HepG2 (cell line): ENCODE data around the gene RIPOR1. TPM values are rescaled to one million over a fixed set of nuclear protein-coding genes. Genes with fewer than 3 reads are reported as not detected.
"Not testable (repeated sequence)": the region's sequence is repeated elsewhere in the genome, so short reads cannot be mapped to it uniquely, and the experiment has no call there.

Experiments used
- ATAC-seq: fragments of 200-7000 bp; cut with Tn5 transposase; 3 replicates; pipeline ENCODE4 v1.9.1; 2020; ENCODE audit warnings: mild to moderate bottlenecking, moderate library complexity
- BruUV-seq: library from RNA; stranded (reverse); fragments of 400-500 nt; replicated peaks from 2 replicates; lab custom pipeline; 2021; lab: Mats Ljungman, UMichigan
- CTCF ChIA-PET: fragments of 300-600 bp; formaldehyde crosslinking; extraction: SDS; loops from one replicate; lab custom pipeline; 2021; ENCODE audit warnings: low total read pairs, inconsistent platforms, low intra/inter-chr PET ratio; lab: Yijun Ruan, JAX
- POLR2A ChIA-PET: fragments of 350-600 bp; sonication (Branson Sonifier 250); formaldehyde crosslinking; loops from one replicate; lab custom pipeline; 2020; ENCODE audit warnings: antibody characterized with exemption, inconsistent platforms; lab: Yijun Ruan, JAX
- DNase-seq: peaks from one replicate; pipeline ENCODE4 v3.0.0-alpha.2; 2015; ENCODE audit warnings: low spot score
- FAIRE-seq: peaks from 3 replicates; lab custom pipeline; 2011; peaks lifted over from hg19 to GRCh38; lab: Jason Lieb, UNC
- H2AFZ ChIP-seq: one replicate; pipeline ENCODE4 v1.6.1; 2011; ENCODE audit warnings: low read length, inconsistent platforms
- H3K27ac ChIP-seq: fragments of 300-600 bp; 3 replicates; pipeline ENCODE4 v1.8.0; 2011; ENCODE audit warnings: mixed run types, mild to moderate bottlenecking, mixed read lengths, low read length, inconsistent platforms; ENCODE audit not compliant: insufficient read depth; ENCODE audit errors: extremely low read length
- H3K27me3 ChIP-seq, 2 experiments: fragments of 200-600 bp in 1 of 2; 2 replicates in 1 of 2; 3 replicates in 1 of 2; pipeline versions ENCODE4 v1.6.0 to v1.8.0; 2011; ENCODE audit warnings: low read length in 2 of 2, mild to moderate bottlenecking in 2 of 2, moderate library complexity in 2 of 2, inconsistent platforms in 1 of 2; ENCODE audit not compliant: insufficient read depth in 2 of 2, control insufficient read depth in 1 of 2
- H3K36me3 ChIP-seq, 2 experiments: fragments of 200-600 bp in 1 of 2; replicated peaks in 1 of 2; 2 replicates in 1 of 2; 3 replicates in 1 of 2; pipeline versions ENCODE4 v1.5.1 to v1.8.0; 2011; ENCODE audit warnings: low read length in 2 of 2, inconsistent platforms in 1 of 2; ENCODE audit not compliant: insufficient read depth in 2 of 2, control insufficient read depth in 1 of 2
- H3K4me1 ChIP-seq: 2 replicates; pipeline ENCODE4 v1.5.1; 2012; ENCODE audit warnings: low read length, inconsistent platforms; ENCODE audit not compliant: insufficient read depth
- H3K4me2 ChIP-seq: 2 replicates; pipeline ENCODE4 v1.6.0; 2011; ENCODE audit warnings: low read depth, low read length, inconsistent platforms
- H3K4me3 ChIP-seq, 3 experiments: fragments of 200-600 bp in 1 of 3; sonication (generic), shearing (Covaris generic) in 1 of 3; replicated peaks in 1 of 3; 2 replicates each; pipeline ENCODE4 v1.5.1; 2011 to 2016; ENCODE audit warnings: low read length in 3 of 3, inconsistent platforms in 2 of 3, low read depth in 2 of 3, mild to moderate bottlenecking in 2 of 3, control low read depth in 1 of 3, mixed read lengths in 1 of 3; ENCODE audit not compliant: insufficient read depth in 1 of 3
- H3K79me2 ChIP-seq: one replicate; pipeline ENCODE4 v1.6.1; 2011; ENCODE audit warnings: low read length, inconsistent platforms; ENCODE audit not compliant: insufficient read depth
- H3K9ac ChIP-seq: 2 replicates; pipeline ENCODE4 v1.6.0; 2011; ENCODE audit warnings: mild to moderate bottlenecking, low read depth, low read length, inconsistent platforms; ENCODE audit not compliant: insufficient read depth
- H3K9me3 ChIP-seq: 2 replicates; pipeline ENCODE4 v1.5.1; 2012; ENCODE audit warnings: mild to moderate bottlenecking, low read length
- H4K20me1 ChIP-seq: 2 replicates; pipeline ENCODE4 v1.6.0; 2011; ENCODE audit warnings: inconsistent platforms, mild to moderate bottlenecking, low read length, moderate library complexity; ENCODE audit not compliant: insufficient read depth
- CSRNP1 ChIP-seq: sonication (generic); formaldehyde crosslinking; IDR thresholded peaks from 2 replicates; pipeline ENCODE4 v1.8.1; 2023; ENCODE audit warnings: mild to moderate bottlenecking, missing genetic modification reagents
- DR1 ChIP-seq: sonication (generic); formaldehyde crosslinking; IDR thresholded peaks from 2 replicates; pipeline ENCODE4 v1.8.0; 2021; ENCODE audit warnings: mild to moderate bottlenecking, missing genetic modification reagents, inconsistent platforms
- GATAD2A ChIP-seq: IDR thresholded peaks from 2 replicates; pipeline ENCODE4 v1.6.1; 2016
- HOXA3 ChIP-seq: sonication (generic); formaldehyde crosslinking; IDR thresholded peaks from 2 replicates; pipeline ENCODE4 v1.5.0; 2020; ENCODE audit warnings: missing genetic modification reagents
- LCORL ChIP-seq, 2 experiments: fragments of 450-650 bp in 1 of 2; sonication (generic) in 1 of 2; formaldehyde crosslinking in 1 of 2; IDR thresholded peaks; 2 replicates each; pipeline versions ENCODE4 v1.5.0 to v1.6.1; 2017 to 2020; ENCODE audit warnings: antibody characterized with exemption in 1 of 2, missing genetic modification reagents in 1 of 2
- SOX6 ChIP-seq, 2 experiments: fragments of 450-650 bp in 1 of 2; sonication (generic) in 1 of 2; formaldehyde crosslinking in 1 of 2; IDR thresholded peaks; 2 replicates each; pipeline versions ENCODE4 v1.4.0 to v1.6.1; 2017 to 2020; ENCODE audit warnings: antibody characterized with exemption in 1 of 2, mild to moderate bottlenecking in 1 of 2, missing genetic modification reagents in 1 of 2
- ZNF121 ChIP-seq: sonication (generic); formaldehyde crosslinking; IDR thresholded peaks from 2 replicates; pipeline ENCODE4 v1.5.0; 2020; ENCODE audit warnings: mild to moderate bottlenecking, missing genetic modification reagents
- ZNF234 ChIP-seq: sonication (generic); formaldehyde crosslinking; conservative IDR thresholded peaks from 2 replicates; pipeline ENCODE4 v1.5.1; 2020; ENCODE audit warnings: mild to moderate bottlenecking, missing genetic modification reagents
- ZNF512 ChIP-seq: sonication (generic); formaldehyde crosslinking; IDR thresholded peaks from 2 replicates; pipeline ENCODE4 v1.4.0; 2020; ENCODE audit warnings: mild to moderate bottlenecking, missing genetic modification reagents
- ZNF674 ChIP-seq: sonication (generic); formaldehyde crosslinking; IDR thresholded peaks from 2 replicates; pipeline ENCODE4 v1.5.0; 2020; ENCODE audit warnings: low read depth, mild to moderate bottlenecking, missing genetic modification reagents
- ZSCAN20 ChIP-seq: sonication (generic); formaldehyde crosslinking; IDR thresholded peaks from 2 replicates; pipeline ENCODE4 v1.4.0; 2020; ENCODE audit warnings: missing genetic modification reagents, mild to moderate bottlenecking, borderline replicate concordance
- WGBS: methylation state at CpG from one replicate; pipeline ENCODE4 v1.1.6; 2017; ENCODE audit warnings: low lambda C conversion rate; 5-methylcytosine and 5-hydroxymethylcytosine counted together
- in situ Hi-C: cut with HindIII; loops from 2 replicates; pipeline ENCODE4 v1.10.0; 2017; ENCODE audit warnings: low pct_unique_long_range_greater_than_20kb; ENCODE audit not compliant: extremely low pct_ligation_motif_present
- intact Hi-C: fragments of 100-400 bp; cut with micrococcal nuclease; formaldehyde crosslinking; loops from one replicate; pipeline ENCODE4 v1.10.0; 2022; ENCODE audit not compliant: unreplicated experiment
- polyA plus RNA-seq, 8 experiments: library from polyadenylated mRNA; depleted of rRNA in 3 of 8; stranded (reverse) in 7 of 8; unstranded in 1 of 8; fragments of >200 nt; fragmentation: Illumina TruSeq in 4 of 8; extraction: Trizol in 4 of 8; gene quantifications; 2 replicates each; pipeline versions ENCODE4 v1.2.1 to v1.2.3, GENCODE V29; 2011 to 2016; ENCODE audit warnings: low read depth in 4 of 8, missing spikeins in 1 of 8, mixed read lengths in 1 of 8; ENCODE audit not compliant: insufficient read depth in 1 of 8
- total RNA-seq, 5 experiments: library from RNA; depleted of rRNA; stranded (reverse); fragments of >200 nt; fragmentation: Illumina TruSeq; extraction: Trizol; gene quantifications; 2 replicates each; pipeline ENCODE4 v1.2.3, GENCODE V29; 2016; ENCODE audit warnings: low read depth in 1 of 5
- TF ChIP-seq, protein P1 (sequence below): sonication (generic); formaldehyde crosslinking; IDR thresholded peaks from 2 replicates; pipeline ENCODE4 v1.4.0; 2020; ENCODE audit warnings: mild to moderate bottlenecking, low read depth, missing genetic modification reagents

The RIPOR1 gene
- total and polyA plus RNA-seq, 2 of the 13 experiments (the other 11 are each of a cell fraction or from before 2014, with no cell fraction given), result 4.6 to 8.1 TPM

- not testable (repeated sequence) for DNase-seq
Measured at GRCh38 chr16:67513892-67514291, 14.7 kb upstream of the RIPOR1 start.

DNA sequence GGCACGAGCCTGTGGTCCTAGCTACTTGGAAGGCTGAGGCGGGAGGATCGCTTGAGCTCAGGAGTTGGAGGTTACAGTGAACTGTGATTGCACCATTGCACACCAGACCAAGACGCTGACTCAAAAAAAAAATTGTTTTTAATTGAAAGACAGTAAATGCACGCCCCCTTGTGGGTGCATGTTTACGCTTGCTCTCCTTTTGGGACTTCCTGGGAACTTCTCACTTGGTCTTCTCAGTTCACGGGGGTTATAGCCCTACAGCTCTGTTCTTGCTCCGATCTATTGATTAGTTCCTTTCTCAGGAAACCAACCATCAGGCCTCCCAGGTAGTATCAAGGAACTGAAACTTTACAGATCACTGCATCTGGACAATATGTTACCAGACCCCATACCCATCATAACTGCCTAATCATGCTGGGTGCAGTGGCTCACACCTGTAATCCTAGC, 14.2 kb upstream of the RIPOR1 start:
- no peak overlapping the region for H3K27ac ChIP-seq
- ATAC-seq (peak; percentile 57), FAIRE-seq (peak; percentile 94), DNase-seq (peak; percentile 87)
- no peak overlapping the region for H2AFZ ChIP-seq
- CTCF ChIA-PET, result interaction anchor here (0.8 to 4.2 kb wide), 5 partner anchors 13 to 33 kb away, joined by 3 to 46 read pairs (median 4); partner anchors contain the start of gene ATP6V0D1
- no TSS peak for BruUV-seq
- H3K9ac ChIP-seq, result no peak overlapping the region
- peaks cover 19% of the 10 kb centered on the region for H3K4me1 ChIP-seq
- intact Hi-C loops (loop anchor here (1.0 kb wide), 3 partner anchors 20 to 89 kb away; partner anchors contain the start of gene ATP6V0D1), in situ Hi-C loops (no loop called here)
- no peaks in the 10 kb centered on the region for H3K79me2 ChIP-seq
- under 1% methylated on average over 8 of the region's 8 CpGs for whole genome bisulfite sequencing
- no peaks in the 10 kb centered on the region for H3K36me3 ChIP-seq
- POLR2A ChIA-PET, result interaction anchor here (0.6 to 1.5 kb wide), 3 partner anchors 33 to 146 kb away, joined by 3 to 8 read pairs (median 3); partner anchors contain the start of genes ACD and ATP6V0D1
- H4K20me1 ChIP-seq, result no peaks in the 10 kb centered on the region
- peaks cover 0 to 12% of the 10 kb centered on the region in 2 experiments; a peak in 1 of 5 replicates for H3K27me3 ChIP-seq
- peak overlapping the region; percentile 34 for H3K4me2 ChIP-seq
- H3K4me3 ChIP-seq, result no peak overlapping the region
- H3K9me3 ChIP-seq, result no peaks in the 10 kb centered on the region
- TF ChIP-seq HOXA3 (CRISPR knock-in tag) (0 out of 2 replicates have a peak, but pooled peaks have one; percentile 28), DR1 (no peak), ZSCAN20 (CRISPR knock-in tag) (no peak), GATAD2A (CRISPR knock-in tag) (peak; percentile 44; the same call in 1 of the 2 replicates), CSRNP1 (CRISPR knock-in tag) (no peak), ZNF674 (CRISPR knock-in tag) (no peak), ZNF512 (no peak), ZNF234 (CRISPR knock-in tag) (no peak), SOX6 (IDR thresholded peaks at IDR 0.05) (no peak), SOX6 (CRISPR knock-in tag; IDR thresholded peaks at IDR 0.05) (no peak)
- TF ChIP-seq, protein P1, sequence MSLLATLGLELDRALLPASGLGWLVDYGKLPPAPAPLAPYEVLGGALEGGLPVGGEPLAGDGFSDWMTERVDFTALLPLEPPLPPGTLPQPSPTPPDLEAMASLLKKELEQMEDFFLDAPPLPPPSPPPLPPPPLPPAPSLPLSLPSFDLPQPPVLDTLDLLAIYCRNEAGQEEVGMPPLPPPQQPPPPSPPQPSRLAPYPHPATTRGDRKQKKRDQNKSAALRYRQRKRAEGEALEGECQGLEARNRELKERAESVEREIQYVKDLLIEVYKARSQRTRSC (CRISPR knock-in tag), result no peak

More at GRCh38 chr16:67513892-67514291, 14.7 kb upstream of the RIPOR1 start:
- FAIRE-seq; BruUV-seq; H4K20me1 ChIP-seq; H3K36me3 ChIP-seq; H3K9ac ChIP-seq; TF ChIP-seq LCORL (IDR thresholded peaks at IDR 0.05): not testable (repeated sequence)
- POLR2A ChIA-PET, result interaction anchor here (0.6 to 1.5 kb wide), 3 partner anchors 33 to 146 kb away, joined by 3 to 8 read pairs (median 3); partner anchors contain the start of genes ACD and ATP6V0D1
- ATAC-seq, result peak; percentile 55
- TF ChIP-seq ZNF121, result peak; percentile 53; the same call in 1 of the 2 replicates
- 0 out of 2 replicates have a peak, but pooled peaks have one; percentile 16 for TF ChIP-seq LCORL (CRISPR knock-in tag; IDR thresholded peaks at IDR 0.05)
- TF ChIP-seq, all 625 proteins: peak for 2; not testable (repeated sequence) for 623
- H3K9me3 ChIP-seq, H2AFZ ChIP-seq, H3K4me3 ChIP-seq, in situ Hi-C loops, H3K27ac ChIP-seq, H3K79me2 ChIP-seq: not testable (repeated sequence)
- Histone ChIP-seq H3K4me2 (peak overlapping the region; percentile 34), H3K4me1 (peaks cover 13% of the 10 kb centered on the region), H3K27me3 (peaks cover 0 to 10% of the 10 kb centered on the region in 2 experiments; a peak in 1 of 5 replicates)
- CTCF ChIA-PET, result interaction anchor here (0.8 to 4.2 kb wide), 5 partner anchors 14 to 33 kb away, joined by 3 to 46 read pairs (median 4); partner anchors contain the start of gene ATP6V0D1
- intact Hi-C loops, result loop anchor here (1.0 kb wide), 3 partner anchors 20 to 89 kb away; partner anchors contain the start of gene ATP6V0D1
- 70% methylated on average over 1 of the region's 1 CpG for WGBS
